Right lobe of liver (tissue), 4 donors: ENCODE results near the gene FBXO39.

ENCODE experiments used
- CTCF ChIP-seq, 4 donors: fragments of 200-600 bp in 3 of 4; fragments of 450-650 bp in 1 of 4; IDR thresholded peaks; one replicate each; pipeline versions ENCODE4 v1.5.1 to v1.8.0; 2016 to 2022; ENCODE audit warnings: antibody characterized with exemption in 4 of 4, mild to moderate bottlenecking in 2 of 4
- POLR2A ChIP-seq: fragments of 450-650 bp; IDR thresholded peaks from one replicate; pipeline ENCODE4 v1.6.1; 2017; ENCODE audit warnings: antibody characterized with exemption, mild to moderate bottlenecking
- donor health status: DM: no; HTN: no; CAD: no.
- donor health status: DM: no; HTN: no; CAD: no.
- donor health status: DM: no; HTN: yes; CAD: no.

GRCh38 chr17:6749519-6749918 is 26.5 kb upstream of the FBXO39 start:
- no peak for TF ChIP-seq CTCF (IDR thresholded peaks at IDR 0.05)
- TF ChIP-seq POLR2A, result no peak
